ENCODE results near the gene EPC1.
"Not testable (repeated sequence)": the region's sequence is repeated elsewhere in the genome, so short reads cannot be mapped to it uniquely, and the experiment has no call there.

The EPC1 gene

GRCh38 chr10:32234471-32234870, 112.5 kb downstream of the EPC1 start:
- DNase-seq (ENCODE audit: low read depth in 2 of 2): no peak

GRCh38 chr10:32233375-32233774, 113.6 kb downstream of the EPC1 start:
- DNase-seq (ENCODE audit: low read depth in 2 of 2): not testable (repeated sequence)

- no peak for DNase-seq (ENCODE audit: low read depth in 2 of 2)
Observed at GRCh38 chr10:32232378-32232777, 114.6 kb downstream of the EPC1 start.

- DNase-seq (ENCODE audit: low read depth in 2 of 2): not testable (repeated sequence)
Observed at GRCh38 chr10:32229788-32230187, 117.2 kb downstream of the EPC1 start.

GRCh38 chr10:32229170-32229569, 117.8 kb downstream of the EPC1 start:
- no peak for DNase-seq (ENCODE audit: low read depth in 2 of 2)

- no peak for DNase-seq (ENCODE audit: low read depth in 2 of 2)
Observed at GRCh38 chr10:32227802-32228201, 119.2 kb downstream of the EPC1 start.

- no peak for DNase-seq (ENCODE audit: low read depth in 2 of 2)
Observed at GRCh38 chr10:32226624-32227023, 120.3 kb downstream of the EPC1 start.

GRCh38 chr10:32225976-32226375, 121.0 kb downstream of the EPC1 start:
- no peak for DNase-seq (ENCODE audit: low read depth in 2 of 2)

- not testable (repeated sequence) for DNase-seq (ENCODE audit: low read depth in 2 of 2)
Observed at GRCh38 chr10:32222376-32222775, 124.6 kb downstream of the EPC1 start.

- DNase-seq (ENCODE audit: low read depth in 2 of 2): not testable (repeated sequence)
Observed at GRCh38 chr10:32219156-32219555, 127.8 kb downstream of the EPC1 start.

- not testable (repeated sequence) for DNase-seq (ENCODE audit: low read depth in 2 of 2)
Observed at GRCh38 chr10:32218206-32219044, 128.5 kb downstream of the EPC1 start.
